ENCODE data around the gene UNC119.

Gene UNC119

DNA sequence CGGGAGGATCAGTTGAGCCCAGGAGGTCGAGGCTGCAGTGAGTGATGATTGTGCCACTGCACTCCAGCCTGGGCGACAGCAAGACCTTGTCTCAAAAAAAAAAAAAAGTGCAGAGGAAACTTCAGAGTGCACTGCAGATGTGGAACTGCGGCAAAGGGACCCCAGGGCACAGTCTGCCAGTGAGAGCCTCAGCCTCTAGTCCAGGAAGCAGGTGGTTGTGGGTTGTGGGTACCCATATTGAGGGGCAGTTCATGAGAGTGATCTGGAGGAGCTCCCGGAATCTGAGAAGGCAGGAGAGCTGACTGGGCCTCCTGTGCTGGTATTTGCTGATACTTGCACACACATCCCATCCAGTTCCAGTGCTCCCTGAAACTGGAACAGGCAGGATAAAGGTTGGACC, 33.2 kb downstream of the UNC119 start:
- DNase-seq: no peak

DNA sequence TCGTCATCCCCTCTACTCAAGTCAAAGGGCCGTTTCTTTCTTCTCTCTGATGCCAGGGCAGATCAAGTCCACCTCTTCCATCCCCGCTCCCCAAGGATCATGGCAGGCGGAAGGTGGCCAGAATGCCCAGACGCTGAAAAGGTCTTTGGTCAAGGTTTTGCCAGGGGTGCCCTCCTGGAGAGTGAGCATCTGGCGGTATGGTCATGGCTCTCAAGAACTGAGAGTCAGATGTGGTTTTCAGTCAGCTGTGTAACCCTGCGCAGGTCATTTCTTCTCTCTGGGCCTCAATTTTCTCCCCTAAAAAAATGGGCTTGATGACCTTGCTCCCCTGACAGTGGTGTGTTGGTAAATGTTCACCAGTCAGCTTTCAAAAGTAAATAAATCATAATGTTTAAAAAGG, 33.8 kb downstream of the UNC119 start:
- DNase-seq: no peak

DNA sequence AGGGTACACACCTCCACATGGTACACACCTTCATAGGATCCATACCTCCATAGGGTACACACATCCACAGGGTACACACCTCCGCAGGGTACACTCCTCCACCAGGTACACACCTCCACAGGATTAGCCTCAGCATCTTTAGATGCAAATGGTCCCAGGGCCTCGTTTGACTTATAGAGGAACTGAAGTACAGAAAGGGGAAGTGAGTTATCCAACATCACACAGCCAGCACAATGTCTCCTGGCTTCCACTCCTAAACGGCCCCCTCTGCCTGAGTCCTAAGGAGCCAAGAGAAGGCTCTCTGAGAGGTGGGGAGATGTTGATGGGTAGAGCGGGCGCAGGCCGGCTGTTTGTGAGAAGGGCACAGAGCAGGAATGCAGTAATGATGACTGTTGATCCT, 34.3 kb downstream of the UNC119 start:
- DNase-seq: no peak

DNA sequence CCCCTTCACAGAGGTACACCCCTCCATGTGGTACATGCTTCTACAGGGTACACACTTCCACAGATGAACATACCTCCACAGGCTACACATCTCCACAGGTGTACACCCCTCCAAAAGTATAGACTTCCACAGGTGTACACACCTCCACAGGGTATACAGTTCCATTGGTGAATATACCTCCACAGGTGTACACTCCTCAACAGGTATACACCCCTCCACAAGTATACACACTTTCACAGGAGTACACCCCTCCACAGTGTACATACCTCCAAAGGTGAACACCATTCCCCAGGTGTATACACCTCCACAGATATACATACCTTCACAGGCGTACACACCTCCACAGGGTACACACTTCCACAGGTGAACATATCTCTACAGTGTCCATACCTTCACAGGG, 36.9 kb downstream of the UNC119 start:
- no peak for DNase-seq

DNA sequence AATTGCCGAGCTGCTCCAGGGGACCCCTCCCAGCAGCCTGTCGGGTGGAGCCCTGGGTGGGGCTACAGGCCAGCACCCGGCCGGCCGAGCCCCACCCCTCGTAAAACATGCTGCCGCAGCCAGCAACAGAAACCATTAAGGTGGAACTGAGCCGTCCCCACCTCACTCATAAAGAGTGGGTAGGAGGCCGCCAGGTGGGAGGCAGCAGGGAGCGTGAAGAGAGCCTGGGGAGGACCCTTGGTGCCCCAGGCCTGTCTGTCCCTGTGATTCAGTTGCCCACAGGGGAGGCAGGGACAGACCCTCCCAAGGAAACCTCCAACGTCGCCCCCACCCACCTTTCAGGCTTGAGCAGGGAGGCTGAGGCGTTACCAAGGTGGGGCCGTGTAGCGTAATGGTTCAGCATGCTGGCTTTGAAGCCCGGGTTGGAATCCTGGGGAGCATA, 37.8 kb downstream of the UNC119 start:
- no peak for DNase-seq

DNA sequence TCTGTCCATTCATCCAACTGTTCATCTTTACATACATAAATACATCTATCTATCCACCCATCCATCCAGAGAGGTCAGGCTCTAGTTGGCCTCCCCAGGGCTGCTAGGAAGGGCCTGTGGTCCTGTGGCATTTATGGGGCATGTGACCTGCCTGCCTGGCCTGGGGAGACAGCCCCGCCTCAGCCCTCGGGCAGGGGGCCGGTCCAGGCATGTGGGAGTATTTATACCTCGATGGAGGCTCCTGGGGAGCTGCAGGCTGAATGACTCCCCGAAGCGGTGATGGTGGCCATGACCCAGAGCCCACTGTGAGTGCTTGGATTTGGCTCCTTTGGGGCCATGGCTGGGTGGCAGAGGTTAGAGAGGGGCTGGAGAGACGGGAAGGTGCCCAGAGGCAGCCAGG, 38.9 kb downstream of the UNC119 start:
- DNase-seq: no peak

DNA sequence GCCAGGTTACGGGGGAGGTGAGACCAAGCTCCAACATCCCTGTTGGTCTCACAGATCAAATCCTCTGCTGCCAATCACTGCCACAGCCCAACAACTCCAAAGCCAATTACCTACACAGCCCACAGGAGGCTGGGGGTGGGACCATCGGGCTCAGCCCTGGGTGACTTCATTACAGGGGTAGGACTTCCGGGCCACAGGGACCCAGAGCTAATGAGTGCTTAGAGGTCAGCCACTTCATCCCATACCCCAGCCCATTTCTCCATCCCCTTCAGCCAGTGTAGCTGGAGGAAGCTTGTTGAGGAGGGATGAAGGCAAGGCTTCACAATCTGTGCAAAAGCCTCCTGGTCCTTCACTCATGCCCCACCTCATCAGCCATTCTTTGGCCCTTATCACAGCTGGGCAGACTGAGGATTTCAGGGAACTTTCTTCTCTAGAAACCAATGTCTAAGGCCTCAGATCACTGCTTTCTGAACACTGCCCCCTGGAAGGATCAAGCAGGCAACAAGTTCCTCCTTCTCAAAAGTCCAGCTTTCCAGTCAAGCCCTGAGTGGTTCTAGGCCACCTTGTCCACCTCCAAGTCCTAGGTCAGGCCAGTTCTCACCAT, 40.5 kb downstream of the UNC119 start:
- no peak for DNase-seq

DNA sequence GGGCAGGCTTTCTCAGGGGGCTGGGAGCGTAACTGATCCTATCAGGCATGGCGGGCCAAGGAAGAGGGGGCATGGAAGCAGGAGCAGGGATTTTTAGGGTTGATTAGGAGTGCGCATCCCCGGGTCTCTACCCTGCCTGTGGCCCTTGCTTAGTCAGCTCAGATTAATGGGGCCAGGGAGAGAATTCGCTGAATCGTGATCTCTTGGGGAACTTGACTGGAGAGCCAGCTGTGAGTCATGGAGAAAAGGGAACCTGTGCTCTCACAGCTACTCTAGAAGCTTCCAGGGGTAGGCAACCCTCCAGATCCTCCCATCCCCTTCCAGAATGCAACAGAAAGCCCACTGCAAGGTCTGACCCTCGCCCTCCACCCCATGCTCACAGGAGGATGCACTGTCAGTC, 42.6 kb downstream of the UNC119 start:
- DNase-seq: no peak

DNA sequence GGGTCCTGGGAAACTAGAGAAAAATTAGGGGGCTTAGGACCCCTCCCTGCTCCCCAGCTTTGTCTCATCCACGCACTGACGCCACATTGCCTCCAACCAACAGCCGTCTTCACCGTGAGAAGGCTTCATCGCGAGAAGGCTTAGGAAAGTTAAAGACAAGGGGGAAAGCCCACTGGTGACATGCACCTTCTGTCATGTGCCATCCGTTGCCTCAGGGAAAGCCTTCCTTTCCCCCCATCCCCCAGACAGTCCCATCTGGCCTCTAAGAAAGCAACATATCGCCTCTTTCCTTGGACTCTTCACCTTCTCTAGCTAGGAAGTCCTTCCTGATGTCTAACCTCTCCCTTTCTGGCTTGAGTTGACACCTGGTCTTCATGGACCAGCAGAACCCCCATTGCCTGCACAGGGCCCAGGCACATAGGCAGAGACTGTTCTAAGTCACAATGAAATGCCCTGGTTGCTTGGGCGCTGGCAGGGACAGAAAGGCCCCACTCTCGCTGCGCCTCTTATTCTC, 44.2 kb downstream of the UNC119 start:
- DNase-seq: no peak

DNA sequence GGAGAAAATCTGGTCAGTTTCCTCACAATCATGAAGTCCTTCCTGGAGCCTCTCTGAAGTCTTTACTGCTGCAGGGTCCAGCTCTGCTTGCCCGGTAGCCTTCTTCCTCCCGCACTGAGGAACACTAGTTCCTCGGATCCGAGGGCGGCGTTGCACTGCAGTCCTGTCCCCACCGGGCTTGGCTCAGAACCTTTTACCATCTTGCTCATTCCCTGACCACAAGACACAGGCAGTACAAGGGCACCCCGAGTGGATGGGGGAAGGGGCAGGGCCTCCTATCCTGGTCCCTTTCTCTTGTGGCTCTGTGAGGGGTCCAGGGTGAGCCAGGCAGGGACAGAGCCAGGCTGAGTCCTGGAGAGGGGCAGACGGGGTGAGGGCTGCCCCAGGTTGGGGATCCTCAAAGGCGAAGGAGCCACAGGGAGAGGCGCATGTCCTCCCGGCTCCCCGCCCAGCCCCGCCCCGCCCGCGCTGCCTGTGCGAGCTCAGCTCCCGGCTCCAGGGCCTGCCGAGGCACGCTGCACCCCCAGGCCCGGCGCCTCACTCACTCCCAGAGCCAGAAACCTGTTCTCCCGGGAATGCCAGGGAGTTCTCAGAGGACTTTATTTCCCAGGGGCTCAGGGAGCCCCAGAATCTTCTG, 44.7 kb downstream of the UNC119 start:
- DNase-seq: no peak

DNA sequence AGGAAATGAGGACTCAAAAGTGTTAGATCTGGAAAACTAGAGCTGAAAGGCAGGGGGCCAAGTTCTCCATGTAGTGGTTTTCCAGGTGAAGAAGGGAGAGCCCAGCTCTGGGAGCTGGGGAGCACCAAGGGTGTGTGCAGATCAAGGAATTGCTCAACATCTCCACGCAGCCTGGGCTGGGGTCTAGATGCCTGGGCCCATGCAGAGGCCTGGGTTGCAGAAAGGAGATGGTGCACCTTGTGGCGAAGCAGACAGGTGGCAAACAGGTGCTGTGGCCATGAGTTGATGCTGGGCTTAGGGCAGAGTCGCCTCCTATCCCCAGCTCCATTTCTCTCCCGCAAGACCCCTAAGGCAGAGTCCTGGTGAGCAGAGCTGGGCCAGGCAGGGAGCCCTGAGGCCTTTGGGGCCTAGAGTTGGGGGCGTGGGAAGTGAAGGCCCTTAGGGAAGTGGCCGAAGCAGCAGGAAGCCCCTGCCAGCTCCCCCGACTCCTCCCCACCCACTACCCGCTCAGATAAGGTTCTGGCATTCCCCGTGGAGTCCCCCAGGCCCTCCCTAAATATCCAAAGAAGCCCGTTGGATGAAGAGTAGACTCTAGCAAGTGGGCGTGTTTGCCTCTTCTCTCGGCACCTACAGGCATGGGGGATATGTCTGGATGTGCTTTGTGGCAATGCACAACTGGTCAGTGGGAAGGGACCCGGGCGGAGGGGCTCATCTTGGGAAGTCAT, 45.5 kb downstream of the UNC119 start:
- DNase-seq: no peak

DNA sequence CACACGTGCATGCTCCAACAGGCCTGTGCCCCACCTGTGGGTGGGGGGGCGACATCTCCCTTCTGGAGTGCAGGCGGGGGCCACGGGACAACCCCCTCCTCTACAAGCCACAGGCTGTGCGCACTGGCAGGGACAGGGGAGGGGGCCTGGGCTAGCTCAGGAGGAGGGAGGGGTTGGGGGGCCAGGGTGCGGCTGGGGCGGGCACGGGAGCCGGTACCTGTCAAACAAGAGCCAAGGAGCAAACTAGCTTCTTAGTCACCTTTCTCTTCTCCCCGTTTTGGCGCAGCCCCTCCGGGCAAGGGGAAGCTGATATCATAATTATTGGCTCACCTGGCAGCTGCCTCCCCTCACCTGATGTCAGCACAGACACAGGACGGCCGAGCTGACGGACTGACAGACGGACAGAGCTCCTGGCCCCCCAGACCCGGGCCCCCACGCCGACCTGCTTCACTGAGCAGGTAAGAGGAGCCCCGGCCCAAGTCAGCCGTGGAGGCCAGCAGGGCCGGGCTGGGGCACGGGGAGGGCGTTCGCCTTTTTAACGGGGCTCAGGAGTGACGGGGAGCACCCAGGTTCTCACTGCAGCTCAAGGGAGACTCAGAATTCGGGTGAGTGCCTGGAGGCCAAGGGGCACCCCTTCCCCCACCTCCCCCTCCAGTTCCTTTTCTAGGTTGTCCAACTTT, 46.3 kb downstream of the UNC119 start, which contains the start of gene FOXN1:
FOXN1 (plus strand) TSS at position 363 of the 680 bp plus-strand sequence. CDS start 17,622 bp downstream, outside the sequence.
- DNase-seq: no peak

DNA sequence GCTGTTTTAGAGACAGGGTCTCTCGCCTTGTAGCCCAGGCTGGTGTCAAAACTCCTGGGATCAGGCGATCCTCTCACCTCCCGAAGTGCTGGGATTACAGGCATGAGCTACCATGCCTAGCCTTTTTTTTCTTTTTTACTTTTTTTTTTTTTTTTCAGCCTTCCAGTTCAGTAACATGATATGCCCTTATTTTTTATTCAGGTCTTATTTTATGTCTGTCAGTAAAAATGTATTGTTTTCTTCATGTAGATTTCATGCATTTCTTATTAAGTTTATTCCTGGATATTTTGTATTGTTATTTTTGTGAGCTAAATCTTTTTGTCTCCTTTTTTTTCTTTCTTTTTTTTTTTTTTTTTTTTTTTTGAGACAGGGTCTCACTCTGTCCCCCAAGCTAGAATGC, 49.0 kb downstream of the UNC119 start:
- DNase-seq: no peak

DNA sequence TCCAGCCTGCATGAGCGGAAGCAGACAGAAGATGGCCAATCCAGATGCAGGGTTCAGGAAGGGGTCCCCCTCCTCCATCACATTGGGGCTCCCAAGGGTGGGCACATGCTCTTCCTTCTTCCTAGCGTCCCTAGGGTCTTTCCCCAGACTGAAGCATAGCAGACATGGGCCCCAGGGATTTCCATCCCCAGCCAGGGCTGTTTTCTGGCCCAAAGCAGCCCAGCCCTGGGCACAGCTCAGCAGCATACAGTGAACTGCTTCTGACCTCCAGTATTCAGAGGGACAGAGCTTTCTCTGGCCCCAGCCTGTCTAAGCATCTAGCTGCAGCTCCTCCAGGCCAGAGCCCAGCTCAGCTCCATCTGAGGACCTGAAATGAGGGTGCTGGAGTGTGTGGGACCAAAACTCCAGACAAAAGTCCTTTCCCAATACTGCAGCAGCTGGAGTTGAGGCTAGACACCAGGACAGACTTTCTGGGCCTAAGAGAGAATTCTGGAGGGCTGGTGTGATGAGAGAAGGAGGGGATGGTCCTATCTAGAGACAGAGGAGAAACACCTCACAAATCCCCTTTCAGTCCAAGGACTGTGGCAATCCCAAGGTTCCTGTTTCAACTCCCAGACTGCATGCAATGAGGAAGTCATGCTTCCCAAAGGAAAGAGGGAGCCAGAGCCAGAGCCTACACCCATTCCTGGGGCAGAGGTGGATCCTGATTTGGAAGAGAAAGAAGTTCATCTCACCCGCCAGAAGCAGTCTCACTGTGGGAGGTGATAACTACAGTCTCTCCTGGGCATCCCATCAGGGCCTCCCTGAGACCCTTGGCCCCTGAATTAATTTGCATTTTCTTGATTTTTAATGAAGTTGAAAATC, 50.8 kb downstream of the UNC119 start:
- no peak for DNase-seq

DNA sequence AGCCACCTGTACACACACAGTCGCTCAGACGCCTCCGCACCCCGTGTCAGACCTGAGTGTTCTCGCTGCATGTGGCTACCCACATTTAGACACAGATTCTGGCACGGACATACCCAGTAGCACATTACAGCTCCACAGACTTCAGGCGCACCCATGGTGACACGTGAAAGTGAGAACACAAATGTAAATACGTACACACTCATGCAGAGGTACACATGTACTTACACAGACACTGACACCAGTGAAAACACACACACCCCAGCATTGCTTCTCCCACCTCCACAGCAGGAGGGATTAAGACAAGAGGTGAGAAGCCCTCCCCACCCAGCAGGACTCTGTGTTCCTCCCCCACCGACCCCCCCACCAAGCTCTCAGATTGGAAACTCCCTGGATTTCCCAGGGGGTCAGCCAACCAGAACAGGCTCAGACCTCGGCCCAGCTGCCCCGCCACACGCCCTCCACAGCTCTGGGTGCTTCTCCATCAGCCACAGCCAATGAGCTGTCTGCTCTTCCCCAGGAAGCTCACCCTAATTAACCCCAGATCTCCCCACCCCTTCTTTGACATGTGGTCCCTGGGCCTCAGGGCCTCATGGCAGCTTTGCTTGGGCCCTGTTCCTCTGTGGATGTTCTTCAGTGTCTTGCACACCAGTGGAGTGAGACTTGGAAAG, 51.6 kb downstream of the UNC119 start:
- DNase-seq: no peak

DNA sequence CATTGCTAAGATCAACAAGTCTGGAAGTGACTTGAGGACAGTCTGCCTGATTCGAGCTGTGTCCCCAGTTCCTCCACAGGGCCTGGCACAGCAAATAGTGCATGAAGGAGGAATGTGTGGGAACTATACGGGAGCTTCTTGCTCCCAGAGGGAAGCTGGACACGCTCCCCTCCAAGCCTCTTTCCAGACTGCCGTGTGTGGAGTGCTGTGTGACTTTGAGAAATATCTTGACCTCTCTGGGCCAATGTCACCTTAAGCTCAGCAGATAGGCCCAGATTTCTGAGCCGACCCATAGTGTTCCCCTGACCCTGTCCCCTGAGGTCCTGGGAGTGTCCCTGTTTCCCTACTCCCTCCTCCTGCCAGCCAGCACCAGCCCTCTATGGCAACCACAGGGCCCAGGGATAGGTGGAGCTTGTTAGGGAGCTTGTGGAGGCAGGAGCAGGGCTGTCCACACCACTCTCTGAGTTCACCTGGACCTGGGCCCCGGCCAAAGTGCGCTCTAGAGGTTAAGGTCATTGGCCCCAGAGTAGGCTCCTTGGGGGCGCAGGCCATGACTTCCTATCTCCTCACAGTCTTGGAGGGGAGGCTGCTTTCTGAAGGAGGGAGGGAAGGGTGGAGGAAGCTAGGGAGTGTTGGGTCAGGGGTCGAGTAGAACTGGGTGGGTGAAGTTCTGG, 52.6 kb downstream of the UNC119 start:
- no peak for DNase-seq

DNA sequence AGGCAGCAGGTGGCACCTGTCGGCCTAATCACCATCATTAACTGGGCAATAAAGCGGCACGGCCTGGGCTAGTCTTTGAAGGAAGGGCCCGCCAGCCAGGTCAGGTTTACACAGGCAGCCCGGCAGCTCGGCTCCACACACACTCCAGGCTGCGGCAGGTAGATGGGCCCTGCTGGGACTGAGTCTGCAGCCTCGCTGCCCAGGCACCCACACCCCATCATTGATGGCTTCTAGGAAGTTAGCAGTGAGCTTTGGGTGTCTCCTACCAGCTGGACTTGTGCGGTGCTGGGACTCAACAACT, 53.1 kb downstream of the UNC119 start:
- DNase-seq: peak; percentile 75

DNA sequence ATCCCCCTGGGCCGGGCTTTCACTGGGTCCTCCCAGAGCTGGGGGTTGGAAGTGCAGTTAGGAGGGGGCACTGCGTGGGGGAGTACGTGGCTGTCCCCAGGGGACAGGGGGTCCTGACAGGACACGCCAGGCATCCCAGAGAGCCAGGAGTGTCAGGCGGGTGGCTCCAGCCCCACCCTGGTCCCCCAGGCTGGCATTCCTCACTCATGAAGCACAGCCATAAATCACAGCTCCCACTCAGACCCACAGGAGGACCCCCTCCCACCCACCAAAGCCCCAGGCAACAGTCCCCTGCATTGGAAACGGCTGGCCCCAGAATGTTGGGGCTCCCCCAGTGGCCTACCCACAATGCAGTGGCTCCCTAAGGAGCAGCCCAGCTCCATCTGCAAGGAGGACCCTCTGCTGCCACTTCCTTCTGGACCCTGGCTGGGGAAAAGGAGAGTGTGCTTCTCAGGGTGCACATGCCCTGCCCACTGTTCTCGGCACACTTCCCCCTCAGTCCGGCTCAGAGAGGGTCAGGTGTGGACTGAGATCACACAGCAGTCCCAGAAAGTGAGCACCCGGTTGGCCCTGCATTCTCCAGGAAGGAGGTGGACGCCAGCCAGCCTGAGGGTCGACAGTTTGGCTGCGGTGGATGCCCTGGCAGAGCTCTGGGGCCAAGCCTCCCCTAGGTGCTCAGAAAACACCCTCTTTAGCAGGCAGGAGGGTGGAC, 53.6 kb downstream of the UNC119 start:
- no peak for DNase-seq

DNA sequence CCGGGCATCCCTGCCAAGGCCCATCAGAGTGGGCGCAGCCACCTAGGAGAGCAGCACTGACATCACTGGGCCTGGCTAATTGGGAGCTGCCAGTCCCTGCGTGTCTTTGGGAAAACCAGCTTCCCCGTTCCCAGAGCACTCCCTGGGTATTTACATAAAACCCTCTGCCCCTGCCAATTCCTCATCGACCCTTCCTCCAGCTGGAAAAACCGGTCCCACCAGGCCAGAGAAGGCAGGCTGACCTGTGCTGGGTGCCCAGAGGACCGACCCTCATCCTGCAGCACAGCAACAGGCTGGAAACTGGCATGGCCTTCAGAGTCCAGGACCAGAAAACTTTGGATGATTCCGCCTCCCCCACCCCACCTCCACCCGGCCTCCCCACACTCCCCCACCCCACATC, 54.5 kb downstream of the UNC119 start:
- DNase-seq: peak; percentile 8
